NCI-H128 (cell line): Measurements from ENCODE around the gene ATP1A4.
"Not testable (repeated sequence)": the region's sequence is repeated elsewhere in the genome, so short reads cannot be mapped to it uniquely, and the experiment has no call there.

Experiments
- DNase-seq: peaks from one replicate; lab custom pipeline; 2025; ENCODE audit not compliant: unreplicated experiment; lab: John Stamatoyannopoulos, UW

The ATP1A4 gene

DNA sequence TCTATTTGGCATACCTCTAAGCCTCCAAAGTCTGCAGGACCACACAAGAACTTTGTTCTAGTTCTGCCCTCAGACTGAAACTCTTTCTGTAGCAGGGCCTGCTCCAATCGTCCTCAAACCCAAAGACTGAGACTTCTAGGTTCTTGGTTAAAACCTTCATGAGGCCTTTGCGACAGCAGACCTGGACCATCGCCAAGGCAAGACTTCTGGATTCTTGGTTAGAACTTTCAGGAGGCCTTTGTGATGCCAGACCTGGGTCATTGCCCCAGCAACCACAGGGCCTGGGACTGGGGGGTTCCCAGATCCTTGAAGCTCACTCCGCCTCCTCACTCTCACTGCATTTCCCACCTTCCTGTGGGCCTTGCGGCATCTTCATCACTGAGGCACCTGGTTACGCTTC is at the start of gene ATP1A4:
TSS of gene ATP1A4 (plus strand) at position 301 of the 400 bp plus-strand sequence. CDS start 438 bp downstream, outside the sequence.
- no peak for DNase-seq

DNA sequence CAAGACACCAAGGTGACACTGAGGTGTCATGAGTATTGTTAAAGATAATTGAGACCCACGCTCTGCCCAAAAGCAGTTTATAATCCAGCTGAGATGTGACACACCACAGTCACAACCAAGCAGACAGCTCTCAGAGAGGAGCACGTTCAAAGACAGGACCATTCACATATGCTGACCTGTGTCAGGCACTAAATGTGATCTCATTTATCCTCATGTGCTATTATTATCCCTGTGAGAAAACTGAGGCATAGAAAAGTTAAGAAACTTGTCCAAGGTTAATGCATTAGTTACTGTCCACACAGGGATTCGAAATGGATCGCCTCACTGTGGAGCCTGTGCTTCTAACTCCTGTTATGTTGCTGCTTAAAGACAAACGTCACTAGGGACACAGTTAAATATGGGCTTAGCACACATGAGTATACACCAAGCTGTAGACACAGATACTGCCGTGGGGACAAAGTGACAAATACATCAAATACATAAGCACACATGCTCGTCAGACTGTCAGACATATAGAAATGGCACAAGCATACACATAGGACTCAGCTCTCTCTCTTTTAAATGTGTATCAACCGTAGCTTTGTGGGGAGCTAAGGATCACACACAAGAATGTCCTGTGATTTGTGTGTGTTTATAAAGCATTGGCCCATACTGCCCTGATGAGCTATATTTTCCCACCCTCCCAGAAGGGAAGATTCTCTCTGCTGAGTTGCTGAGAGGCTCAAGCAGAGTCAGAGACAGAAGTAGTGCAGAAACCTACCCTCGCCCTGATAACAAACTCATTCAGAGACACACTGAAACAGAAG is 49.5 kb upstream of the ATP1A4 start:
- no peak for DNase-seq

DNA sequence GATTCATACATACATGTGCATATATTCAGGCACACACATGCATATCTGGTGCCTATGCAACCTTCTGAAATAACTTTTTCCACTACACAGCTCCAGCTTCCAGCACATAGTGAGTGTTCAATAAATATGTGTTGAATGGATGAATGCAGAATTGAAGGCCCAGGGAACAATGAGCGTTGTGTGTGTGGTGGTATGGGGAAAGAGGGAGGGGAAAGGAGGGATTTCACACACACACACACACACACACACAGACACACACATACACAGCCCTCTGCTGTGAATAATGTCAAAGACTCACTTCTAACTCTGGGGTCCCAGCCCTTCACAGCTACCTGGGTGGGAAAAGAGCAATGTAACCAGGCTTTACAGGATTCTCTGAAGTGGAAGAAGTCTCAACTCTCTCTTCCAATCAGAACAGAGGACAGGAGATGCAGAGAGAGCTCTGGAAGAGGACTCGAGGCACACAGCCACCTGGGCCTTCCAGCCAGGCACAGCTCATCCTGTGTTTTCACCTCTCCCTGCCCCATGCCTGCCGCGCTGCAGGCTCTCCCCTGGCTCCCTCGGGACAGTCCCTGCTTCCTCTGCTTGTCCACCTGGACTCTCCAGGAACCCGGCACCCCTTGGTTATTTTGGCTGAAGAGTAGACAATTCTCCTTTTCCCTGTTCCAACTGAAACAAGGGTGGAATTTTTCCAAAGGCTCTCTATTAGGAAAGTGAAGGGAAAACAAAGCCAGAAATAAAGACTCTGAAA is 47.6 kb upstream of the ATP1A4 start:
- DNase-seq = no peak

DNA sequence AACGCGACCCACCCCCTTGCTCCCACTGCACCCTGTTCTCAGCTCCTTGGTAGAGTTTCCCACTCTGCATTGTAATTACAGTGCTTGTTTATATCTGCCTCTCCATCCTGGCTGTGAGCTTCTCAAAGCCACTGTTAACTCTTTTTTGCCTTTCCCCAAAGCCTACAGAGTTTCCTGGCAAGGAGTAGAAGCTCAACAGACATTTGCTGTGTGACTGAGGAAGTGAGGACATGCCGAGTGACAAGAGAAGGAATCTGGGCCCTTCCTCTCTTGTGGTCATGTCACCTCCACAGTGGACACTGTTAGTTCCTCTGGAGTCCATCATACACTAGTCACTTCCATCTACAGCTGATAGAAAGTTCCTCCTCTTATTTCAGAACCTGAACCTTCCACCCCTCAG is 46.9 kb upstream of the ATP1A4 start:
- no peak for DNase-seq

DNA sequence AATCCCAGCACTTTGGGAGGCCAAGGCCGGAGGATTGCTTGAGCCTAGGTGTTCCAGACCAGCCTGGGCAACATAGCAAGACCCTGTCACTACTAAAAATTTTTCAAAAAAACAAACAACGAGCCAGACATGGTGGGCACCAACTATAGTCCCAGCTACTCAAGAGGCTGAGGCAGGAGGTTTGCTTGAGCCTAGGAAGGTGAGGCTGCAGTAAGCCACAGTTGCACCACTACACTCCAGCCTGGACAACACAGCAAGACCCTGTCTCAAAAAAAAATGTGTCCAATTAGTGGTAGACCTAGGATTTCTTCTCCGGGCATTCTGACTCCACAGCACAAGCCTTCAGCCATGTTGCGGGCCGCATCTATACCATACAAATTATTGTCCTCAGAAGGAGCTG is 46.2 kb upstream of the ATP1A4 start:
- no peak for DNase-seq

DNA sequence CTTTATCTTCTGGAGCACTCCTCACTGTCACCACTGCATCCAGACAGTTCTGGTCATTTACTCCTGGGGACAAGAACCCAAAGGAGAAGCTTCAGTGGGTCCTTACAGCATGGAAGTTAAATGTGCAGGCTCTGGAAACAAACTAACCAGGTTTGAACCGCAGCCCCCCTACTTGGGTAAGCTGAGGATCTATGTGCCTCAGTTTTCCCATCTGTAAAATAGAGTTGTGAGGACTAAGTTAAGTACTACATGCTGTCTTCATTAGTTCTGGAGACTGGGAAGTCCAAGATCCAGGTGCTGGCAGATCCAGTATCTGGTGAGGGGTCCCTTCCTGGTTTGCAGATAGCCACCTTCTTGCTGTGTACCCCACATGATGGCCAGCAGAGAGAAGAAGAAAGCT is 43.9 kb upstream of the ATP1A4 start:
- no peak for DNase-seq

DNA sequence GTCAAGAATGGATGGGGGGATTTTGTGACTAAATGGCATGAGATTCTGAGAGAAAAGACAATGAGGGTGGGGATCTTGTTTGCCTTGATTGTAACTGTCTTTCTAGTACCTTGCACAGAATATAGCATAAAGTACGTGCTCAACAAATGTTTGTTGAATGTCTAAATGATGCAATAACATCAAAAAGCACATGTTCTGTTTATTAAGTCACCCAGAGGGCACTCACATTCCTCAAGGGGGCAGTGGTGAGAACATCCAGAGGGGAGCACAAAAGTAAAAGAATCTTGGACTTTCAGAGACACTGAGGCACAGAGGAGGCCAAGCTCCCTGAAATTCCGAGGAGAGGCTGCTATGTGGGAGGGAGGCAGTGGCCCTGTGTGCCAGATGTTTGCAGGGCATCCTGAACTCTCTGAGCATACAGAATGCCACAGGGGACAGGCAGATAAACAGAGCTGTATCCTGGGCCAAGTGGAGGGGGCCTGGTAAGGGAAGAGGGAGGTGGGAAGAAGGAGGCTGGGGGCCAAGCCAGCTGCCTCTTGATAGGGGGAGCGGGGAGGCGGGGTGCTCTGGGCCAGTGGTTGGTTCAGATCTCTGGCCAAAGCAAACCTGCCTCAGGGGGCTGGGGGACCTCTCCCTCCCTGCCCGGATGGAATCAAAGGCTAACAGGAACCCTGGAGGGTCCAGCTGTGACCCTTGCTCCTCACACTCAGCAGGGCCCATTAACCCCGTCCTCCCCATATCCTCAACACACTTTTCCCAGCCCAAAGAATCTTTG is 42.3 kb upstream of the ATP1A4 start:
- no peak for DNase-seq

DNA sequence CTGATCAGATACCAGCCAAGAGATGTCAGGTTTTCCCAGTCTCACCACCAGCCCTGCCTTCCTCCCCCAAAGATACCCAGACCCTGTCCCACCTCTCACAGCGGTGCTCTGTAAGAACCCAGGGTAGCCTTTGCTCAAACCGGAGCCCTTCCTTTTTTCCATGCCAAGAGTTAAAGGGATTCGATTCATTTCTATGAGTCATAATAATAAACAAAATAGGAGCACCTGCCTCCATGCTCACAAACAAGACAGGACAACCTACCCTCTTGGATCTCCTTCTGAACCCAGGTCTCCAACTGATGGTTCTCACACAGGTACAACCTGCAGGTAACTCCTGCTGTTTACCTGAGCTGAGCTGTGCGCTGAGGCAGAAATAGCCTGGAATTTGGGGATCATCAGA is 41.7 kb upstream of the ATP1A4 start:
- no peak for DNase-seq

DNA sequence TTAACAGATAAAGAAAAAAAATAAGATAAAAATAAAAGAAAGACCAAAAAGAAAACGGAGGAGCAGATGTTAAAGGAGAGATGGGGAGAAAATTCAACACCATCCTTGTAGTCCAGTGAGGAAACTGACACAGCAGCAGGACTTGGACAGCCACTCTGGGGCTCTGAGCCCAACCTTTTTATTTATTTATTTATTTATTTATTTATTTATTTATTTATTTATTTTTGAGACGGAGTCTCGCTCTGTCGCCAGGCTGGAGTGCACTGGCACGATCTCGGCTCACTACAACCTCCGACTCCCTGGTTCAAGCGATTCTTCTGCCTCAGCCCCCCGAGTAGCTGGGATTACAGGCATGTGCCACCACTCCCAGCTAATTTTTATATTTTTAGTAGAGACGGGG is 39.9 kb upstream of the ATP1A4 start:
- not testable (repeated sequence) for DNase-seq

DNA sequence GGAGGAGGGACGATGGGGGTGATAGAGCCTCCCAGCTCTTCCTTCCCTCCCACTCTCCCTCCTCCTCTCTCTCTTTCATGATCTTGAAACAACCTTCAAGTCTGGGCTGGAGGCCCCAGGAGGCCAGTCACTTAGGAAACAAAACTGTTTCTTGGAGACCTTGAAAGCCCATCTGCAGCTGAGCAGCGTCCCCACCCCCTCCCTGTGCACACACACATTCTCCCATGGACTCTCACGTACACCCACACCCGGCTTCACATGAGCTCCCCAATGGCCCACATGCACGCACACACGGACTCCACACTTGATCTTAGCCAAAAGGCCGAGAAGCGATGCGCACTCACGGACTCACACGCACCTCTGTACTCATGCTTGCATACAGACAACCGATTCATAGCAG is 39.0 kb upstream of the ATP1A4 start:
- DNase-seq = no peak

DNA sequence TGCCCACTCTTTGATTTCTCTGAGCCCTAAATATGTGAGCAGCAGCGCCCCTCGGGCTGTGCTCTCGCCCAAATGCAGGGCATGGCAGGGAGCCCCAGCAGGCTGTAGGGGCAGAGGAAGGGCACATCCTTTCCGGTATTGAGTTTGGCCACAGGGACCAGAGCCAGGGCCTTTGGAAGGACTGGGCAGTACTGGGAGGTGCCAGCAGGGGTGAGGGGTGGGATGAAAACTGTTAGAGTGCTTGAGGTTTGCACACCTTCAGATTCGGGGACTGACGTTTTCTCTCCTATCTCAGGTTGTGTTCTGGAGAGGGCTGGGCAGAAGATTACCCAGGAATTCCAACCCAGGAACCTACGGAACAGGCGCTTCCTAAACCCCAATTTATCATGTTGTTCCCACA is 38.0 kb upstream of the ATP1A4 start:
- DNase-seq = no peak

DNA sequence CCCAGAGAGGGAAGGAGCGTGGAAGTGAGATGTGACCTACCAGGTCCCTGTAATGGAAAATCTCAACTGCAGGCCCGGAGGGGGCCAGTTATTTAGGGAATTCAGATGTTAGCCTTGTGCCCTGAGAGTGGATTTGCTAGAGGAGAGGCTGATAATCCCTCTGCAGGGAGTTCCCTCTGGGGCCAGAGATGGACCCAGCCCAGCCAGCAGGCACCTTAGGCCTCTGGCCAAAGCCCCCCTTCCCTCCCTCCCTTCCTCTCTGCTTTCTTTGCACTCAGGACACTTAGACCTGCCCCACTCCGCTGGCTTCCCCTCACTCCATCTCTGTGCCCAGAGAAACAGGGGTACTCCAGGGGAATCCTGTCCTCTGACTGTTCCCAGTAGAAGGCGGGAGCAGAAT is 37.3 kb upstream of the ATP1A4 start:
- DNase-seq = no peak

DNA sequence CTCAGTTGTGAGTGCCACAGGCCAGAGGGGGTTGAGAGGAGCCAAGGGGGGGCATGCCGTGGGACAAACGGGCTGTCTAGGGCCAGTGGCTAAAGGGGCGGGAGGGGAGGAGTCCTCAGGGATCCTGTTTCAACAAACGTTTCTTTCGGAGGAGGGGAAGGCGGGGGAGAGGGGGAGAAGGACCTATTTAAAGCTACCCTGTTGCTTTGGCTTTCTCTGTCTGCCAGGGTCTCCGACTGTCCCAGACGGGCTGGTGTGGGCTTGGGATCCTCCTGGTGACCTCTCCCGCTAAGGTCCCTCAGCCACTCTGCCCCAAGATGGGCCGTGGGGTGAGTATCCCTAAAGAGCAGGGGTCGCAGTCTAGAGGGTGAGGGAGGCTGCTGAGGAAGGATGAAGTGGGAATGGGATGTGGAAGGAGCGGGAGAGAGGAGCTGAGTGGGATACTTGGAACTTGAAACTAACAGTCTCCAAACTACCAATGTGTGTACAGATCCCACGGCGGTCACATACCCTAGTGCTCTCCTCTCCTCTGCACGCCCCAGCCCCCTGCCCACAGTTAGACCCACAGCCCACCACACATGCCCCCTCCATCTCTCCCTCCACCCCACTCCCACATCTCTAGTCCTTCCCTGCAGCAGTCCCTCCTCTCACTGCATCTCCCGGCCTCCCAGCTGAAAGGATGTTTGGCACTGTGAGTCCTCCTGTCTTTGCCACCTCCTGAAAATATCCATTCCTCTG is 35.7 kb upstream of the ATP1A4 start, which contains the start of gene ATP1A2:
TSS of gene ATP1A2 (plus strand) at position 215 of the 738 bp plus-strand sequence. CDS start at position 318, 103 bp downstream.
- no peak for DNase-seq

DNA sequence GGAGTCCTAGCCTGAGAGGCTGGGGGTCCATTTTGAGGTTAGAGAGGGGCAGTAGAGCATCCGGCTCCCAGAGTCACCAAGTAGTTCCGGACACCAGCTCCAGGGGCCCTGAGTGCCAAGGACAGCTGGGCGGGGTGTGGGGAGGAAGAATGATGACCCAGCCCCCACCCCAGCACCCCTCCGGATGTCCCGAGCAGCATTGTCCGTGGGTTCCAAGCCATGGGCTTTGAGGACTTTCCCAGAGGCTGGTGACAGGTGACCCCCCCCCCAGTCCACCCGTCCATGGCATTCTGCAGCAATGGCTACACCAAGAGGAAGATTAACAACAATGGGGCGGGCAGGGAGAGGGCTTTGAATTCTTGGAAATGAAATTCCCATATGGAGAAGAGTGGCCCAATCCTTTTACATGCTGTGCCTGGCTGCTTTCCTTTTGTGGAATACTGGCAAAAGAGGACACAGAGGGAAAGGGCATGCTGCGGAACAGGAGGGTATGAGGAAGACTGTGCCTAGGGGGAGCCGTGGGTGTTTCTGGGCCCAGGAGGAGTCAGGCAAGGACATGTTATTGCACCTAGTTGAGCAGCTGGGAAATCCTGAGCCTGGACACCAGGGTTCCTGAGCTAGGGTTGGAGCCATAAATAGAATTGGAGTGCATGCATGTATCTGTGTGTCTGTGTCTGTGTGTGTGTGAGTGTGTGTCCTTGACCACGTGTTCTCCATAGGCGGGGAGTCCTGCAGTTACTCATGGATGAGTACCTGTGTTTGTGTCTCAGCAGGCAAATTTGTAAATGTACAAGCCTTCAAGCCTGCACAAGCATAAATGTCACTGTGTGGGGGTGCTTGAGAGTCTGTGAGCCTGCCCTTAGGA is 34.9 kb upstream of the ATP1A4 start:
- DNase-seq = no peak

DNA sequence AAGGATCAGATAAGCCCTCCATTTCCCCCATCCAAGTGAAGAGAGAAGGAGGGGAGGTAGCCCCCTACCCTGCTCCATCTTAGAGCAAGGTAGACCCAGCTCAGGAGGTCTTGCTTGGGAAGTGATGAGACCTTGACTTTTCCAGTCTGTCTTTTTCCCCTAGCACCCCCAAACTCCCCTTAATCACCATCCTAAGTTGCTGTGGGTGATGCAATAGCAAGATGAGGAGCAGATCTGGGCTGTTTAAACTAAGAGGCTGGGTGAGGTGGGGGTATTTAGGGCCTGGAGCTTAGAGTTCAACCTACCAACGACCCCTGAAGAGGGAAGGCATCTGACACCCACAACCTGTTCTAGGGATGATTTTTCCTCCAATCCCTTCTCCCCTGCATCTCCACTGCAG is 34.1 kb upstream of the ATP1A4 start:
- no peak for DNase-seq

DNA sequence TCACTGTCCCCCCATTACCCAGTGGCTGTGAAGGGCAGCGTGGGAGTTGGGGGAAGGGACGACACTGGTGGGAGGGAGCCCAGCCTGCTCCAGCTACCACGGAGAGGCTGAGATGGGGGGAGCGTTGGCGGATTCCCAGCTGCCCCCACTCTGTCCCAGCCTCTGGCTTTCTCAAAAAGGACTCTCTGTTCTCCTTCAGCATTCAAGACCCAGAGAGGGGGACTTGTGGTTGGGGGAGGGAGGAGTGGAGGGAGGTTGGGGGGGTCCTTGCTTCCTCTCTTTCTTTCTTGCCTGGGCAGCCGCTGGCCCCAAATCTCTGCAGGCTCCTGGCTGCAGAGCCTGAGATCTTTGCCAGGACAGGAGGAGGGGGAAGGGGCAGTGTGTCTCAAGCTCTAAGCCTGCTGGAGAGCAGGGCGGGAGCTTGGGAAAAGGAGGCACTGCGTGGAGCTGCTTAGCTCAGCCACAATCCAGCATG is 33.7 kb upstream of the ATP1A4 start:
- no peak for DNase-seq

DNA sequence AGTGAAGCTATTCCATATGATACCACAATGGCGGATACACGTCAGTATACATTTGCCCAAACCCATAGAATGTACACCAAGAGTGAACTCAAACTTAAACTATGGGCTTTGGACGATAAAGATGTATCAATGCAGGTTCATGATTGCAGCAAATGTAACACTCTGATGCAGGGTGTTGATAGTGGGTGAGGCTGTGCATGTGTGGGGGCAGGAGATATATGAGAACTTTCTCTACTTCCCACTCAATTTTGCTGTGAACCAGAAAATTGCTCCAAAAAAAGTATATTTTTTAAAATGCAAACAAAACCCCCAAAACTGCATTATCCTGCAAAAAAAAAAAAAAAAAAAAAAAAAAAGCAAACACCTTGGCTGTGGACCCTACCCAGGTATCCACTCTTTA is 32.5 kb upstream of the ATP1A4 start:
- DNase-seq = no peak

DNA sequence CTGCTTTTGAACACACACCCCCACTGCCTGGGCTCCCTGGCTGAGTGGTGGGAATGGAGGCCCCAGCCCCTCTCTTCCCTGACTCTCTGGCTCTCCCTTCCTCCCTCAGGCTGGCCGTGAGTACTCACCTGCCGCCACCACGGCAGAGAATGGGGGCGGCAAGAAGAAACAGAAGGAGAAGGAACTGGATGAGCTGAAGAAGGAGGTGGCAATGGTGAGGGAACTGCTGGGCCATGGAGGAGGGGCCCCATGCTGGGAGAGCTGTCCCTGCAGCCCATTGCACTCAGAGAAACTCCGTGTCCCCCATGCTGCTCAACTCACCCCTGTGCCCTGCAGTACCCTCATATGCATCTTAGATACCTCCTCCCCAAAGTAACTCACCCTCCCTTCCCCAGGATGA is 30.6 kb upstream of the ATP1A4 start:
- no peak for DNase-seq

DNA sequence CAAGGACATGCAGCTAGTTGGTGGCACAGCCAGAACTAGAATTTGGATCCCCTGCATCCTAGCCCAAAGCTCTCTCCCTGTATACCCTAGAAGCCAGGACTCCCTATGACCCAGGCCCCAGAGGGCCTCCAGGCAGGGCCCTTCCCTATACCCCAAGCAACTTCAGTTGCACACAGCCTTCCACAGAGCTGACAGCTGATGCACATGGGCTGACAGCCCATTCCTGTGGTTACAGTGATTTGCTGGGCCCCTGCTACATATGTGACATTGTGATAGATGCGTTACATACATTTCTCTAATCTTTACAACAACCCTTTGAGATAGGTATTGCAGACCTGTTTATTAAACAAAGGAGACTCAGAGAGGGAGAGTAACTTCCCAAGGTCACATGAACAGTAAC is 30.0 kb upstream of the ATP1A4 start:
- DNase-seq = no peak

DNA sequence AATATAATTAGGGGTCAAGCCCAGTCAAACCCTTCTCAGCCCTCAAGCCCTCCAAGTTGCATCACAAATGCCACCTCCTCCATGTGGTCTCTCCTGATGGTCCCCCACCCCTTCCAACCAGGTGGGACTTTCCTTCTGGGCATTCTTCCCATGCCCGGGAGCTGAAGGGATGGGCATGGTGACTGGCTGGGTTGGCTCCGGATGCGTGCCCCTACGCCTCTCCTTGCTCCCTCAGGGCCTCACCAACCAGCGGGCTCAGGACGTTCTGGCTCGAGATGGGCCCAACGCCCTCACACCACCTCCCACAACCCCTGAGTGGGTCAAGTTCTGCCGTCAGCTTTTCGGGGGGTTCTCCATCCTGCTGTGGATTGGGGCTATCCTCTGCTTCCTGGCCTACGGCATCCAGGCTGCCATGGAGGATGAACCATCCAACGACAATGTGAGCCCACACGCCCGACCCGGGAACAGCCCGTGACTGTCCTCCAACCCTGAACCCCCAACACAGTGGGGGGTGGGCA is 28.4 kb upstream of the ATP1A4 start:
- DNase-seq = no peak
